ENCODE results near the gene EDARADD.
"Not testable (repeated sequence)": the region's sequence is repeated elsewhere in the genome, so short reads cannot be mapped to it uniquely, and the experiment has no call there.

Gene EDARADD

GRCh38 chr1:236440373-236440772 lies 46.3 kb downstream of the EDARADD start:
- no peak for DNase-seq

- DNase-seq: no peak
These were observed 56.7 kb downstream of the EDARADD start for GRCh38 chr1:236450779-236451178.

DNA sequence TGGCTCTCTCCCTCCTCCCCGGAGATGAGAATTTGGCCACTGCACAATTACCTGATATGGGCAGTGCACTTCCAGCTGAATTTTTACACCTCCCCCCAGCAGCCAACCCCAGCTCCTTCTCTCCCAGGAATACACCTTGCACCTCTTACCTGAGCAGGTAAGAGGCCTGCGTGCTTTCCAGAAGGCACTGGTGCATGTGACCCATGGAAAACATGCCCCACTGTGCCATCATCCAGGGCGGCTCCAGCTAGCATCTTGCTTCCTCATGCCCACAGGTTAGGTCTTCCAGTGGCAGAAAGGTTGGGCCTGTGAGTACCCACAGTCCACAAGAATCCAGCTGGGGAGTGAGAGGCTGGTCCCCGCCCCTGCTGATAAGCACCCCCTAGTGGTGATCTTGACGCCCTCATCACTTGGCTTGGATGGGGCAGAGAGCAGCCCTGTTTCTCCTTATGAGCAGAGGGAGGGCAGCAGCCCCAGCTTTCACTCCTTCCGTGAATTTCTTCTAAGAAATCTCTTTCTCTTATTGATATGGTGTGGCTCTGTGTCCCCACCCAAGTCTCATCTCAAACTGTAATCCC lies 57.8 kb downstream of the EDARADD start:
- DNase-seq: no peak

DNA sequence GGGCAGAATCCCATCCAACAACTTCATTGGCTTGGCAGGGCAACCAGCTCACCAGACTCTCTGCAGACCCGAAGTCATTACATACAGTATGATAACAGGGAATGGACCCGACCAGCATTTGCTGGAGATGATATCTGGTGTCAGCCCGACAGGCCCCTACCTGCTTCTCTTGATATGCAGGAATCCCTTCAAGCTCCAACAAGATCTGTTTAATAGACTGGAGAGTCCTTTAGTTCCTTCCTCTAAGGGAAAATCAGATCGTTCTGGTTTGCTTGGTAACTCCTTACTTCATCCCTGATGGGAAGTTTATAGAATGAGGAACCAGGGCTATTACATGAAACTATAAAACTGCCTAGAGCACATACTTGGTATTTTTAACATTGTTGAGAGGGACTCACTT lies 61.2 kb downstream of the EDARADD start:
- DNase-seq: no peak

- DNase-seq: no peak
These were observed 63.7 kb downstream of the EDARADD start for GRCh38 chr1:236457775-236458174.

GRCh38 chr1:236458996-236459395 lies 64.9 kb downstream of the EDARADD start:
- no peak for DNase-seq

GRCh38 chr1:236460103-236460502 lies 66.0 kb downstream of the EDARADD start:
- DNase-seq: no peak

GRCh38 chr1:236464197-236464596 lies 70.1 kb downstream of the EDARADD start:
- DNase-seq: not testable (repeated sequence)

GRCh38 chr1:236465231-236465958 lies 71.3 kb downstream of the EDARADD start:
- DNase-seq: no peak

GRCh38 chr1:236465959-236466303 lies 71.8 kb downstream of the EDARADD start:
- peak; percentile 3 for DNase-seq

GRCh38 chr1:236467327-236467641 lies 73.2 kb downstream of the EDARADD start:
- DNase-seq: no peak

GRCh38 chr1:236468625-236469024 lies 74.5 kb downstream of the EDARADD start:
- DNase-seq: no peak

DNA sequence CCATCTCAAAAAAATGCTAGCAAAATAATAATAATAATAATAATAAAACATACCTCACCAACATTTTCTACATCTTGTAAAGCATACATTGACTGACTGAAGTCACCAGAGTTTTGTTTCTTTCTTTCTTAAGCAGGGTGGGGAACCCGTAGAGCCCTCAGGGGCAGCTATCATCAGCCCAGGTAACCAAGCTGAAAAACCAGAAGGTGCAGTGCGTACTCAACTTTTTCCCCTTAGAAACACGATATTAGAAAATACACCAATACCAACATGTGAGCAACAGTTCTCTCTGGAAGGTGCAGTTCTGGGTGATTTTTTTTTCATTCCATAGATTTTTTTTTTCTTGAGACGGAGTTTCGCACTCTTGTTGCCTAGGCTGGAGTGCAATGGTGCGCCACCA lies 75.4 kb downstream of the EDARADD start:
- DNase-seq: no peak

- no peak for DNase-seq
These were observed 77.0 kb downstream of the EDARADD start for GRCh38 chr1:236471096-236471495.

GRCh38 chr1:236471653-236472052 lies 77.6 kb downstream of the EDARADD start:
- DNase-seq: peak; percentile 6

- DNase-seq: no peak
These were observed 79.0 kb downstream of the EDARADD start for GRCh38 chr1:236472850-236473788.

DNA sequence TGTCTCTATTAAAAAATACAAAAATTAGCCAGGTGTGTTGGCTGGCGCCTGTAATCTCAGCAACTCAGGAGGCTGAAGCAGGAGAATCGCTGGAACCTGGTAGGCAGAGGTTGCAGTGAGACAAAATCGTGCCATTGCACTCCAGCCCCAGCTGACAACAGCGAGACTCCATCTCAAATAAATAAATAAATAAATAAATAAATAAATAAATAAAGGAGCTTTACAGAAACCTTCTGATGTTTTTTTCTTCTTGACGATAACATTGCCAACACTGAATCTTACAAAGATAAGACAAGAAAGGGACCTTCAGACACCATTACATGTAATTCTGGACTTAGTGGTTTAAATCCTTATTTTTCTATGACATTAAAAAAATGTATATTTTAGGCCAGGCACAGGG lies 81.9 kb downstream of the EDARADD start:
- DNase-seq: no peak

GRCh38 chr1:236480758-236481436 lies 86.8 kb downstream of the EDARADD start:
- DNase-seq: no peak

GRCh38 chr1:236484310-236484971 lies 90.4 kb downstream of the EDARADD start:
- DNase-seq: no peak

GRCh38 chr1:236486356-236487002 lies 92.4 kb downstream of the EDARADD start:
- DNase-seq: no peak

- not testable (repeated sequence) for DNase-seq
These were observed 95.1 kb downstream of the EDARADD start for GRCh38 chr1:236489161-236489560.

GRCh38 chr1:236489710-236490377 lies 95.8 kb downstream of the EDARADD start:
- DNase-seq: peak; percentile 58
